ENCODE measurements around the gene CPO.

Gene CPO

GRCh38 chr2:207012461-207012860, 73.1 kb downstream of the CPO start:
- in situ Hi-C loops (cut with HindIII; ENCODE audit: low sequenced_read_pairs), result loop anchor here (5.0 kb wide), 1 partner anchor 65 kb away; no protein-coding TSS in a partner anchor

DNA sequence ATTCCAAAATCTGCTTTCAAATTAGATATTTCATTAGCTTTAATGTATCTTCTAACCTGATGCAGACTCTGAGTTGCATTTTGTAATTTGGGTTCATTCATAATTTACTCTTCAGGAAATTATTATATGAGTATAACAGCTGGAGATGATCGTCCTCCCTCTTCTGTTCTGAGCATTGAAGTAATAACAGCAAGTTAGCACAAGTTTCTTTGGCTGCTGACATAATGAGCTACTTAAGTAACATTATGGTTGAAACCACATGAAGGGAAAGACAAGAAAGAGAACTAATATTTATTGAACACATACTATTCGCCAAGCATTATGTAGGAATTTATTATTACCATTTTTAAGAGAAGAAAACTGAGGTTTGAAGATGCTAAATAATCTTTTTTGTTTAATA, 75.1 kb downstream of the CPO start:
- in situ Hi-C loops (cut with HindIII; ENCODE audit: low sequenced_read_pairs), result loop anchor here (5.0 kb wide), 1 partner anchor 63 kb away; no protein-coding TSS in a partner anchor

DNA sequence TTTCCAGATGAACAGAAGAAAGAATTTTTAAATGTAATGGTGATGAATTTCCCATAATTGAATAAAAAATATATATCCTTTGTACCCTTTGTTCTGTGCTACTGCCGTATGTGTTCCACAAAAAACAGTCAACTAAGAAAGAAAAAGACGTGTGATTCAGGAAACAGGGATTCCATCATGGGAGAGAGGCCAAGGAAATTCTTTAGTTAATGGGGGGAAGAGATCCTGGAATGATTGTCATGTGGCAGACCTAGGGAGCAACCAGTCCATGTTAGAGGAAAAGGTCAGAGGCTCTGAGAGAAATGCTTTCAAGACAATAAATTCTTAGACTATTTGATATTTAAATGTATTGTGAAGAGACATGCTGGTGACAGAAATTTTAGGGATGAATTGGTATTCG, 76.6 kb downstream of the CPO start:
- in situ Hi-C loops (cut with HindIII; ENCODE audit: low sequenced_read_pairs), result no loop called here

All from endothelial cell of hepatic sinusoid (primary cell).